ENCODE results near the gene ZNF511. TPM values are rescaled to one million over a fixed set of nuclear protein-coding genes. Genes with fewer than 3 reads are reported as not detected.
A peak's percentile ranks its signal among the peaks of the same experiment; 100 is the strongest.

ZNF511 gene
- total RNA-seq, 1 experiment from 2014 or later: 44.7 TPM

GRCh38 chr10:133306941-133307379 lies 1.8 kb upstream of the ZNF511 start:
- H3K9me3 ChIP-seq (ENCODE audit: insufficient read depth, low read depth): no peaks in the 10 kb centered on the region
- POLR2A ChIA-PET (ENCODE audit: unreplicated experiment): no interaction called here
- no peak overlapping the region for H3K27ac ChIP-seq
- intact Hi-C loops (cut with micrococcal nuclease; ENCODE audit: unreplicated experiment): loop anchor here (10.0 kb wide), 1 partner anchor 162 kb away; no protein-coding TSS in a partner anchor
- CTCF ChIA-PET: interaction anchor here (0.7 kb wide), 1 partner anchor 14 kb away, joined by 3 read pairs; no protein-coding TSS in a partner anchor
- H4K20me1 ChIP-seq (ENCODE audit: insufficient read depth): peaks cover 15% of the 10 kb centered on the region
- H3K4me1 ChIP-seq (replicated peaks; ENCODE audit: insufficient read depth): peaks cover 11% of the 10 kb centered on the region
- BruUV-seq (replicated peaks): no TSS peak
- H3K4me2 ChIP-seq: peak overlapping the region; percentile 81
- H3K9me2 ChIP-seq (ENCODE audit: insufficient read depth): no peaks in the 10 kb centered on the region
- no peak for DNase-seq
- no peaks in the 10 kb centered on the region for H3K36me3 ChIP-seq (ENCODE audit: low read depth)
- H3K27me3 ChIP-seq (ENCODE audit: insufficient read depth, low read depth): no peaks in the 10 kb centered on the region
- peaks cover 46% of the 10 kb centered on the region for H3K79me2 ChIP-seq (ENCODE audit: low read depth)
- no peak overlapping the region for H2AFZ ChIP-seq
- H3K4me3 ChIP-seq: peak overlapping the region; percentile 88; the same call in 1 of the 2 replicates
- TF ChIP-seq, protein P1, sequence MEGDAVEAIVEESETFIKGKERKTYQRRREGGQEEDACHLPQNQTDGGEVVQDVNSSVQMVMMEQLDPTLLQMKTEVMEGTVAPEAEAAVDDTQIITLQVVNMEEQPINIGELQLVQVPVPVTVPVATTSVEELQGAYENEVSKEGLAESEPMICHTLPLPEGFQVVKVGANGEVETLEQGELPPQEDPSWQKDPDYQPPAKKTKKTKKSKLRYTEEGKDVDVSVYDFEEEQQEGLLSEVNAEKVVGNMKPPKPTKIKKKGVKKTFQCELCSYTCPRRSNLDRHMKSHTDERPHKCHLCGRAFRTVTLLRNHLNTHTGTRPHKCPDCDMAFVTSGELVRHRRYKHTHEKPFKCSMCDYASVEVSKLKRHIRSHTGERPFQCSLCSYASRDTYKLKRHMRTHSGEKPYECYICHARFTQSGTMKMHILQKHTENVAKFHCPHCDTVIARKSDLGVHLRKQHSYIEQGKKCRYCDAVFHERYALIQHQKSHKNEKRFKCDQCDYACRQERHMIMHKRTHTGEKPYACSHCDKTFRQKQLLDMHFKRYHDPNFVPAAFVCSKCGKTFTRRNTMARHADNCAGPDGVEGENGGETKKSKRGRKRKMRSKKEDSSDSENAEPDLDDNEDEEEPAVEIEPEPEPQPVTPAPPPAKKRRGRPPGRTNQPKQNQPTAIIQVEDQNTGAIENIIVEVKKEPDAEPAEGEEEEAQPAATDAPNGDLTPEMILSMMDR (conservative IDR thresholded peaks at IDR 0.05): no peak
- TF ChIP-seq EZH2 (IDR thresholded peaks at IDR 0.05; ENCODE audit: low read depth): no peak
- no peaks in the 10 kb centered on the region for H3F3A ChIP-seq (ENCODE audit: insufficient read depth, low read depth)

DNA sequence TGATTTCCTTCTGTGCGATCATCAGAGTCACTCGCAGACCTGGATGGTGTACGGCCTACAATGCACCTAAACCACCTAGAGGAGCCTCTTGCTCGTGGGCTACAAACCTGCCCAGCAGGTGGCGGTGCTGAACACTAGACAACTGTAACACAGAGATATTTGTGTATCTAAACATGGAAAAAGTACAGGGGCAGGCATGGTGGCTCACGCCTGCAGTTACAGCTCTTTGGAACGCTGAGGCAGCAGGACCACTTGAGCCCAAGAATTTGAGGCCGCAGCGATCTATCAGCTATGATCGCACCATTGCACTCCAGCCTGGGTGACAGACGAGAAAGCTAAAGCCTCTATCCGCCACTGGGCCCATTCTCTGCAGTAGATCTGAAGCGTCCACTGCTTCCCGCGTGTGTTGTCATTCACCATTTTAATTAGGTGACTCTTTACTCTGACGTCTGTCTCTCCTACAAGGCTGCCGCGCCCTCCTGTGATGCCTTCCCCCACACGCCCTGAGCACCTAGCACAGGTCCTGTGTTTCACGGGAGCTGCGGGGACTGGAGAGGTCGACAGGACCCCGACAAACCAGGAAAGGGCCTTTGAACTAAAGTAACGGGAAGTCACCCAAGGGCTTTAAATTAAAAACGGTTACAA lies 816 bp upstream of the ZNF511 start:
- BruUV-seq (replicated peaks): no TSS peak
- Histone ChIP-seq H3K4me2 (peak overlapping the region; percentile 81), H3K79me2 (ENCODE audit: low read depth) (peaks cover 43% of the 10 kb centered on the region), H3K27ac (peak overlapping the region; percentile 65), H3K4me3 (peak overlapping the region; percentile 88), H3K9me3 (ENCODE audit: insufficient read depth, low read depth) (no peaks in the 10 kb centered on the region), H3F3A (ENCODE audit: insufficient read depth, low read depth) (no peaks in the 10 kb centered on the region), H4K20me1 (ENCODE audit: insufficient read depth) (peaks cover 15% of the 10 kb centered on the region), H3K36me3 (ENCODE audit: low read depth) (no peaks in the 10 kb centered on the region), H3K4me1 (replicated peaks; ENCODE audit: insufficient read depth) (peaks cover 11% of the 10 kb centered on the region), H2AFZ (peak overlapping the region; percentile 80), H3K27me3 (ENCODE audit: insufficient read depth, low read depth) (no peaks in the 10 kb centered on the region), H3K9me2 (ENCODE audit: insufficient read depth) (no peaks in the 10 kb centered on the region)
- ChIA-PET CTCF (no interaction called here), POLR2A (ENCODE audit: unreplicated experiment) (interaction anchor here (0.7 kb wide), 1 partner anchor 47 kb away, joined by 4 read pairs; no protein-coding TSS in a partner anchor)
- DNase-seq: peak; percentile 65 to 76
- intact Hi-C loops (cut with micrococcal nuclease; ENCODE audit: unreplicated experiment): loop anchor here (2.0 to 10.0 kb wide), 2 partner anchors 51 to 163 kb away; no protein-coding TSS in a partner anchor
- TF ChIP-seq, protein P1 (conservative IDR thresholded peaks at IDR 0.05): peak; percentile 71
- TF ChIP-seq EZH2 (IDR thresholded peaks at IDR 0.05; ENCODE audit: low read depth): no peak

DNA sequence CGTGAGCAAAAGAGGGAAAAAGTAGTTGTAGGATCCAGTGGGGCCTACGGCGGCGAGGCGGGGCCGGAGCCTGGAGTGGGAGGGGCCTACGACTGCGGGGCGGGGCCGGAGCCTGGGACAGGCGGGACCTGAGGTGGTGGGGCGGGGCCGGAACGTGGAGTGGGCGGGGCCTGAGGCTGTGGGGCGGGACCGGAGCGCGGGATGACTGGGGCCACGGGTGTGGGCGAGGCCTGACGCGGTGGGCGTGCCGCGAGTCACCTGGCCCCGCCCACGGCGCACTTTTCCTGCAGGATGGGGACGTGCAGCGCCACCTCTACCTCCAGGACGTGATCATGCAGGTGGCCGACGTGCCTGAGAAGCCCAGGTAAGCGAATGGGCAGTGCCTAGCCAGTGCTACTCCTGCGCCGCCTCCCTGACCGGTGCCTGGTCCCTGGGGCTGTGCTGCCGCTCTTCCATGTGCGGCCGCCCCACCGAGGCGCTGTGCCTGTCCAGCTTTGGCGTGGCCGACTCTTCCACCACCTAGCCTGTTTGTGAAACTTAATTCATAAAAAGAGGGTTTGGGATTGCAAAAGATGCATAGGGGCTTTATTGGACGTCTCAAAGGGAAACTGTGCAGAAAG lies 496 bp downstream of the ZNF511 start:
- BruUV-seq (replicated peaks): no TSS peak
- H3K4me3 ChIP-seq: peak overlapping the region; percentile 88; the same call in 1 of the 2 replicates
- ChIA-PET CTCF (interaction anchor here (0.6 kb wide), 1 partner anchor 470 kb away, joined by 3 read pairs; no protein-coding TSS in a partner anchor), POLR2A (ENCODE audit: unreplicated experiment) (no interaction called here)
- no peaks in the 10 kb centered on the region for H3K27me3 ChIP-seq (ENCODE audit: insufficient read depth, low read depth)
- H4K20me1 ChIP-seq (ENCODE audit: insufficient read depth): peaks cover 11% of the 10 kb centered on the region
- peak; percentile 60 to 90 for DNase-seq
- intact Hi-C loops (cut with micrococcal nuclease; ENCODE audit: unreplicated experiment): loop anchor here (2.0 to 10.0 kb wide), 2 partner anchors 52 to 164 kb away; no protein-coding TSS in a partner anchor
- TF ChIP-seq, protein P1 (conservative IDR thresholded peaks at IDR 0.05): no peak
- TF ChIP-seq EZH2 (IDR thresholded peaks at IDR 0.05; ENCODE audit: low read depth): no peak
- no peaks in the 10 kb centered on the region for H3K9me3 ChIP-seq (ENCODE audit: insufficient read depth, low read depth)
- H3K36me3 ChIP-seq (ENCODE audit: low read depth): no peaks in the 10 kb centered on the region
- H3K4me1 ChIP-seq (replicated peaks; ENCODE audit: insufficient read depth): peaks cover 11% of the 10 kb centered on the region
- peaks cover 36% of the 10 kb centered on the region for H3K79me2 ChIP-seq (ENCODE audit: low read depth)
- H3K4me2 ChIP-seq: peak overlapping the region; percentile 81
- H2AFZ ChIP-seq: peak overlapping the region; percentile 80; the same call in 1 of the 2 replicates
- H3K9me2 ChIP-seq (ENCODE audit: insufficient read depth): no peaks in the 10 kb centered on the region
- peak overlapping the region; percentile 65 for H3K27ac ChIP-seq
- no peaks in the 10 kb centered on the region for H3F3A ChIP-seq (ENCODE audit: insufficient read depth, low read depth)
